DND-41 (cell line): ENCODE results near the gene ATP2A3.

Source experiments
- ATAC-seq: fragments of 200-7000 bp; cut with Tn5 transposase; 3 replicates; pipeline ENCODE4 v1.9.1; 2021; ENCODE audit warnings: low read depth; ENCODE audit not compliant: insufficient read depth
- DNase-seq: peaks from one replicate; pipeline ENCODE4 v3.0.0-alpha.2; 2020
- H2AFZ ChIP-seq: 2 replicates; pipeline ENCODE4 v1.6.0; 2012; ENCODE audit warnings: low read depth, low read length
- H3K27ac ChIP-seq: 2 replicates; pipeline ENCODE4 v1.5.1; 2012; ENCODE audit warnings: low read length, inconsistent platforms
- H3K27me3 ChIP-seq: fragments of 200-600 bp; sonication (generic); 2 replicates; pipeline ENCODE4 v1.6.0; 2012; ENCODE audit warnings: low read length, mild to moderate bottlenecking, inconsistent platforms; ENCODE audit not compliant: insufficient read depth, poor library complexity
- H3K36me3 ChIP-seq: 2 replicates; pipeline ENCODE4 v1.5.1; 2012; ENCODE audit warnings: low read length, inconsistent platforms; ENCODE audit not compliant: insufficient read depth
- H3K4me1 ChIP-seq: 2 replicates; pipeline ENCODE4 v1.5.1; 2012; ENCODE audit warnings: mild to moderate bottlenecking, low read length; ENCODE audit not compliant: insufficient read depth
- H3K4me2 ChIP-seq: 2 replicates; pipeline ENCODE4 v1.6.0; 2012; ENCODE audit warnings: mild to moderate bottlenecking, moderate library complexity, low read length, inconsistent platforms; ENCODE audit not compliant: insufficient read depth
- H3K4me3 ChIP-seq, 2 experiments: fragments of 200-600 bp in 1 of 2; shearing (Covaris generic) in 1 of 2; 2 replicates each; pipeline ENCODE4 v1.5.1; 2012 to 2016; ENCODE audit warnings: inconsistent platforms in 2 of 2, low read length in 2 of 2, mild to moderate bottlenecking in 2 of 2, low read depth in 1 of 2, moderate library complexity in 1 of 2
- H3K79me2 ChIP-seq: 2 replicates; pipeline ENCODE4 v1.6.0; 2012; ENCODE audit warnings: low read length, inconsistent platforms; ENCODE audit not compliant: insufficient read depth
- H3K9ac ChIP-seq: 2 replicates; pipeline ENCODE4 v1.6.0; 2012; ENCODE audit warnings: low read depth, mild to moderate bottlenecking, inconsistent platforms, low read length, moderate library complexity
- H3K9me3 ChIP-seq: 2 replicates; pipeline ENCODE4 v1.5.1; 2012; ENCODE audit warnings: low read length, moderate library complexity, mild to moderate bottlenecking, inconsistent platforms; ENCODE audit not compliant: insufficient read depth, severe bottlenecking
- H4K20me1 ChIP-seq: 2 replicates; pipeline ENCODE4 v1.6.0; 2012; ENCODE audit warnings: low read length; ENCODE audit not compliant: insufficient read depth
- CTCF ChIP-seq: IDR thresholded peaks from 2 replicates; pipeline ENCODE4 v1.5.1; 2012; ENCODE audit warnings: borderline replicate concordance, low read length, moderate library complexity, mild to moderate bottlenecking; ENCODE audit not compliant: poor library complexity, severe bottlenecking; ENCODE audit errors: extremely low read depth
- EZH2 ChIP-seq: IDR thresholded peaks from 3 replicates; pipeline ENCODE4 v1.6.1; 2012; ENCODE audit warnings: borderline replicate concordance, low read depth, mild to moderate bottlenecking, moderate library complexity, low read length, inconsistent platforms; ENCODE audit not compliant: severe bottlenecking

ATP2A3 gene

GRCh38 chr17:3887804-3888203, 76.4 kb downstream of the ATP2A3 start:
- Histone ChIP-seq H4K20me1 (peaks cover 19% of the 10 kb centered on the region), H3K27ac (no peak overlapping the region), H3K4me3 (no peak overlapping the region), H2AFZ (no peak overlapping the region), H3K4me1 (peaks cover 12% of the 10 kb centered on the region), H3K79me2 (no peaks in the 10 kb centered on the region), H3K27me3 (no peaks in the 10 kb centered on the region), H3K4me2 (no peak overlapping the region), H3K9me3 (no peaks in the 10 kb centered on the region), H3K36me3 (no peaks in the 10 kb centered on the region), H3K9ac (no peak overlapping the region)
- DNase-seq (no peak), ATAC-seq (no peak)
- TF ChIP-seq CTCF: no peak
- no peak for TF ChIP-seq EZH2

GRCh38 chr17:3887394-3887793, 76.8 kb downstream of the ATP2A3 start:
- H3K9me3 ChIP-seq: no peaks in the 10 kb centered on the region
- H3K4me1 ChIP-seq: peaks cover 9% of the 10 kb centered on the region
- no peaks in the 10 kb centered on the region for H3K36me3 ChIP-seq
- no peak for DNase-seq
- no peak overlapping the region for H3K27ac ChIP-seq
- H2AFZ ChIP-seq: no peak overlapping the region
- no peak overlapping the region for H3K4me2 ChIP-seq
- H3K4me3 ChIP-seq: no peak overlapping the region
- no peak for ATAC-seq
- H4K20me1 ChIP-seq: peaks cover 19% of the 10 kb centered on the region
- H3K79me2 ChIP-seq: no peaks in the 10 kb centered on the region
- TF ChIP-seq CTCF (no peak), EZH2 (no peak)
- H3K9ac ChIP-seq: no peak overlapping the region
- no peaks in the 10 kb centered on the region for H3K27me3 ChIP-seq

GRCh38 chr17:3886776-3887175, 77.5 kb downstream of the ATP2A3 start:
- no peak overlapping the region for H2AFZ ChIP-seq
- peaks cover 19% of the 10 kb centered on the region for H4K20me1 ChIP-seq
- H3K4me3 ChIP-seq: no peak overlapping the region
- no peak overlapping the region for H3K9ac ChIP-seq
- peaks cover 3% of the 10 kb centered on the region for H3K4me1 ChIP-seq
- no peak overlapping the region for H3K27ac ChIP-seq
- TF ChIP-seq CTCF: no peak
- TF ChIP-seq EZH2: no peak
- ATAC-seq: no peak
- no peaks in the 10 kb centered on the region for H3K9me3 ChIP-seq
- no peak for DNase-seq
- no peaks in the 10 kb centered on the region for H3K79me2 ChIP-seq
- no peaks in the 10 kb centered on the region for H3K36me3 ChIP-seq
- no peak overlapping the region for H3K4me2 ChIP-seq
- no peaks in the 10 kb centered on the region for H3K27me3 ChIP-seq

- H3K4me2 ChIP-seq: no peak overlapping the region
- H2AFZ ChIP-seq: no peak overlapping the region
- DNase-seq (no peak), ATAC-seq (no peak)
- H3K27me3 ChIP-seq: no peaks in the 10 kb centered on the region
- H3K27ac ChIP-seq: no peak overlapping the region
- no peaks in the 10 kb centered on the region for H3K79me2 ChIP-seq
- H3K4me1 ChIP-seq: no peaks in the 10 kb centered on the region
- no peaks in the 10 kb centered on the region for H3K9me3 ChIP-seq
- peaks cover 13% of the 10 kb centered on the region for H4K20me1 ChIP-seq
- no peak overlapping the region for H3K4me3 ChIP-seq
- H3K9ac ChIP-seq: no peak overlapping the region
- no peaks in the 10 kb centered on the region for H3K36me3 ChIP-seq
- TF ChIP-seq CTCF (no peak), EZH2 (no peak)
These were observed 78.3 kb downstream of the ATP2A3 start for GRCh38 chr17:3885970-3886369.
